ENCODE results near the gene GLI2. TPM values are rescaled to one million over a fixed set of nuclear protein-coding genes. Genes with fewer than 3 reads are reported as not detected.

Gene GLI2
- total and polyA plus RNA-seq, 2 donors (not counting 1 experiment from before 2014, with no cell fraction given), result not detected

GRCh38 chr2:120766470-120767351 is 31.0 kb downstream of the GLI2 start:
- no peak for DNase-seq
- intact Hi-C loops (cut with micrococcal nuclease), result no loop called here
- ChIA-PET CTCF (no interaction called here), POLR2A (no interaction called here)
- no peak for ATAC-seq (ENCODE audit: low read depth)
- Histone ChIP-seq H3K9me3 (ENCODE audit: control extremely low read depth in 1 of 3, control insufficient read depth in 2 of 3, insufficient read depth in 1 of 3, low read length in 2 of 3) (no peaks in the 10 kb centered on the region), H3K27ac (ENCODE audit: low read length in 2 of 2) (no peak overlapping the region), H3K4me1 (ENCODE audit: control insufficient read depth in 2 of 2, insufficient read depth in 2 of 2, low read length in 2 of 2) (no peaks in the 10 kb centered on the region), H3K9ac (ENCODE audit: low read length) (no peak overlapping the region), H2AFZ (ENCODE audit: insufficient read depth, low read depth, low read length, poor library complexity, severe bottlenecking) (no peak overlapping the region), H3K36me3 (replicated peaks in 1 of 2; ENCODE audit: control extremely low read depth in 1 of 2, control insufficient read depth in 1 of 2, extremely low read depth in 1 of 2, insufficient read depth in 2 of 2, low read length in 1 of 2) (no peaks in the 10 kb centered on the region), H3K4me3 (ENCODE audit: control extremely low read depth in 1 of 5, extremely low read depth in 1 of 5, insufficient read depth in 1 of 5, low read depth in 2 of 5, low read length in 4 of 5) (no peak overlapping the region), H4K20me1 (ENCODE audit: control insufficient read depth, insufficient read depth, low read length, poor library complexity, severe bottlenecking) (no peaks in the 10 kb centered on the region), H3K79me2 (ENCODE audit: control insufficient read depth, insufficient read depth, low read length) (no peaks in the 10 kb centered on the region), H3K27me3 (replicated peaks in 1 of 4; ENCODE audit: control extremely low read depth in 1 of 4, control insufficient read depth in 3 of 4, insufficient read depth in 4 of 4, low read length in 3 of 4) (no peaks in the 10 kb centered on the region), H3K4me2 (replicated peaks; ENCODE audit: low read depth, low read length, poor library complexity, severe bottlenecking) (no peak overlapping the region)
- WGBS (ENCODE audit: insufficient coverage), result 95% methylated on average over 13 of the region's 14 CpGs
- TF ChIP-seq CTCF (IDR thresholded peaks at IDR 0.05) (no peak), EZH2 (IDR thresholded peaks at IDR 0.05; ENCODE audit: borderline replicate concordance, insufficient read depth, low read depth, low read length, poor library complexity, severe bottlenecking) (no peak)
- no peak overlapping the region for H3K27ac Mint-ChIP-seq
- no peaks in the 10 kb centered on the region for H3K4me1 Mint-ChIP-seq
- H3K27me3 Mint-ChIP-seq, result no peaks in the 10 kb centered on the region
- no peaks in the 10 kb centered on the region for H3K9me3 Mint-ChIP-seq (ENCODE audit: insufficient read depth)
- no peak overlapping the region for H3K4me3 Mint-ChIP-seq

DNA sequence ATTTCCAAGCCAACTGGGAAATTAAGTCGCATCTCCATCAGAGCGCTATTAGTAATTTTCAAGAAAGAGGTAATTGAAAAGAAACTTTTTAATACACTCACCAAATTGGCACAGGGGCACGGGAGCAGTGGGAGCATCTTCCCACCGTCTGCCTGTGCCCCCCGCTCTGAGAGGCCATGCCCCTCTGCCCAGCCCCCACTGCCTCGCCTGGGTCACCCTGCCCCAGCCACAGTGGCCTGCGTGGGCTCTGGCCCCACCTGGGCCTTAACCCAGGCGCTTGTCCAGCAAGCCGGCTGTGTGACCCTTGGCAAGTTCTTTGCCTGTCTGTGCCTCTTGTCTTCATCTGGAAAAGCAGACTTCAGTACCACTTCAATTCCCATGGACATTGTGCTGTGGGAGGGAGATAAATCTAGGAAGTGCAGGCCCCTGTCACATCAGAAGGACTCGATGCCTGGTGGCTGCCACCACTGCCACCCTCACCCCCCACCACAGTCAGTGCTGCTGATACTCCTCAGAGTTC is 31.9 kb downstream of the GLI2 start:
- H3K4me3 Mint-ChIP-seq, result no peak overlapping the region
- no peaks in the 10 kb centered on the region for H3K27me3 ChIP-seq (replicated peaks in 1 of 4; ENCODE audit: control extremely low read depth in 1 of 4, control insufficient read depth in 3 of 4, insufficient read depth in 4 of 4, low read length in 3 of 4)
- no peak overlapping the region for H3K4me3 ChIP-seq (ENCODE audit: control extremely low read depth in 1 of 5, extremely low read depth in 1 of 5, insufficient read depth in 1 of 5, low read depth in 2 of 5, low read length in 4 of 5)
- no peak overlapping the region for H2AFZ ChIP-seq (ENCODE audit: insufficient read depth, low read depth, low read length, poor library complexity, severe bottlenecking)
- WGBS (ENCODE audit: insufficient coverage), result 78% methylated on average over 8 of the region's 10 CpGs
- H3K79me2 ChIP-seq (ENCODE audit: control insufficient read depth, insufficient read depth, low read length), result no peaks in the 10 kb centered on the region
- DNase-seq (no peak), ATAC-seq (ENCODE audit: low read depth) (no peak)
- H3K27ac ChIP-seq (ENCODE audit: low read length in 2 of 2), result no peak overlapping the region
- H3K9me3 Mint-ChIP-seq (ENCODE audit: insufficient read depth), result no peaks in the 10 kb centered on the region
- ChIA-PET POLR2A (no interaction called here), CTCF (no interaction called here)
- intact Hi-C loops (cut with micrococcal nuclease), result no loop called here
- H3K4me2 ChIP-seq (replicated peaks; ENCODE audit: low read depth, low read length, poor library complexity, severe bottlenecking), result no peak overlapping the region
- TF ChIP-seq CTCF (IDR thresholded peaks at IDR 0.05), result no peak
- TF ChIP-seq EZH2 (IDR thresholded peaks at IDR 0.05; ENCODE audit: borderline replicate concordance, insufficient read depth, low read depth, low read length, poor library complexity, severe bottlenecking), result no peak
- H3K4me1 ChIP-seq (ENCODE audit: control insufficient read depth in 2 of 2, insufficient read depth in 2 of 2, low read length in 2 of 2), result no peaks in the 10 kb centered on the region
- H3K4me1 Mint-ChIP-seq, result no peaks in the 10 kb centered on the region
- H3K27me3 Mint-ChIP-seq, result no peaks in the 10 kb centered on the region
- H3K27ac Mint-ChIP-seq, result no peak overlapping the region
- H3K36me3 ChIP-seq (replicated peaks in 1 of 2; ENCODE audit: control extremely low read depth in 1 of 2, control insufficient read depth in 1 of 2, extremely low read depth in 1 of 2, insufficient read depth in 2 of 2, low read length in 1 of 2), result no peaks in the 10 kb centered on the region
- H3K9ac ChIP-seq (ENCODE audit: low read length), result no peak overlapping the region
- no peaks in the 10 kb centered on the region for H4K20me1 ChIP-seq (ENCODE audit: control insufficient read depth, insufficient read depth, low read length, poor library complexity, severe bottlenecking)
- H3K9me3 ChIP-seq (ENCODE audit: control extremely low read depth in 1 of 3, control insufficient read depth in 2 of 3, insufficient read depth in 1 of 3, low read length in 2 of 3), result no peaks in the 10 kb centered on the region

Measured in B cell (primary cell).